Measurements from ENCODE around the gene SAMHD1. TPM values are rescaled to one million over a fixed set of nuclear protein-coding genes. Genes with fewer than 3 reads are reported as not detected.

Gene SAMHD1
- total RNA-seq, 1 experiment from 2014 or later: 63.0 TPM

GRCh38 chr20:36862857-36863668 lies 88.4 kb downstream of the SAMHD1 start:
- Histone ChIP-seq H3K4me1 (peaks cover 16% of the 10 kb centered on the region), H3K36me3 (ENCODE audit: control insufficient read depth, insufficient read depth, low read length) (peaks cover 2% of the 10 kb centered on the region; the same call in 1 of the 2 replicates), H3K4me3 (ENCODE audit: low read depth, low read length) (peak overlapping the region; percentile 51), H3K27me3 (replicated peaks; ENCODE audit: control insufficient read depth, insufficient read depth, low read length) (no peaks in the 10 kb centered on the region), H3K9me3 (no peaks in the 10 kb centered on the region)
- H3K36me3 Mint-ChIP-seq (ENCODE audit: insufficient read depth, unreplicated experiment): peaks cover 7% of the 10 kb centered on the region
- POLR2A ChIA-PET: interaction anchor here (0.6 to 1.0 kb wide), 8 partner anchors 10 to 257 kb away, joined by 3 to 7 read pairs (median 4); partner anchors contain the start of gene RAB5IF
- CTCF ChIA-PET: interaction anchor here (0.5 to 2.0 kb wide), 31 partner anchors 8 to 1313 kb away, joined by 3 to 22 read pairs (median 5); partner anchors contain the start of genes AAR2, DSN1 and RAB5IF
- peak overlapping the region; percentile 64 for H3K4me3 Mint-ChIP-seq (ENCODE audit: unreplicated experiment)
- TF ChIP-seq, protein P1, sequence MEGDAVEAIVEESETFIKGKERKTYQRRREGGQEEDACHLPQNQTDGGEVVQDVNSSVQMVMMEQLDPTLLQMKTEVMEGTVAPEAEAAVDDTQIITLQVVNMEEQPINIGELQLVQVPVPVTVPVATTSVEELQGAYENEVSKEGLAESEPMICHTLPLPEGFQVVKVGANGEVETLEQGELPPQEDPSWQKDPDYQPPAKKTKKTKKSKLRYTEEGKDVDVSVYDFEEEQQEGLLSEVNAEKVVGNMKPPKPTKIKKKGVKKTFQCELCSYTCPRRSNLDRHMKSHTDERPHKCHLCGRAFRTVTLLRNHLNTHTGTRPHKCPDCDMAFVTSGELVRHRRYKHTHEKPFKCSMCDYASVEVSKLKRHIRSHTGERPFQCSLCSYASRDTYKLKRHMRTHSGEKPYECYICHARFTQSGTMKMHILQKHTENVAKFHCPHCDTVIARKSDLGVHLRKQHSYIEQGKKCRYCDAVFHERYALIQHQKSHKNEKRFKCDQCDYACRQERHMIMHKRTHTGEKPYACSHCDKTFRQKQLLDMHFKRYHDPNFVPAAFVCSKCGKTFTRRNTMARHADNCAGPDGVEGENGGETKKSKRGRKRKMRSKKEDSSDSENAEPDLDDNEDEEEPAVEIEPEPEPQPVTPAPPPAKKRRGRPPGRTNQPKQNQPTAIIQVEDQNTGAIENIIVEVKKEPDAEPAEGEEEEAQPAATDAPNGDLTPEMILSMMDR (IDR thresholded peaks at IDR 0.05; ENCODE audit: insufficient read depth in 1 of 2, low read depth in 1 of 2, low read length in 1 of 2, severe bottlenecking in 1 of 2, unreplicated experiment in 1 of 2): no peak
- H3K27ac Mint-ChIP-seq (ENCODE audit: unreplicated experiment): no peak overlapping the region
- intact Hi-C loops (cut with micrococcal nuclease; ENCODE audit: unreplicated experiment): loop anchor here (1.0 kb wide), 1 partner anchor 71 kb away; no protein-coding TSS in a partner anchor
- H3K4me1 Mint-ChIP-seq (ENCODE audit: low read depth, unreplicated experiment): peaks cover 13% of the 10 kb centered on the region
- H3K27me3 Mint-ChIP-seq (ENCODE audit: insufficient read depth, unreplicated experiment): no peaks in the 10 kb centered on the region
- H3K9me3 Mint-ChIP-seq (ENCODE audit: unreplicated experiment): no peaks in the 10 kb centered on the region
- no peak for DNase-seq
- BruUV-seq (replicated peaks): no TSS peak

GRCh38 chr20:36861875-36862801 lies 89.4 kb downstream of the SAMHD1 start:
- CTCF ChIA-PET: interaction anchor here (0.6 to 1.5 kb wide), 5 partner anchors 15 to 88 kb away, joined by 3 to 4 read pairs (median 3); partner anchors contain the start of gene DSN1
- H3K27me3 Mint-ChIP-seq (ENCODE audit: insufficient read depth, unreplicated experiment): no peaks in the 10 kb centered on the region
- intact Hi-C loops (cut with micrococcal nuclease; ENCODE audit: unreplicated experiment): no loop called here
- peaks cover 16% of the 10 kb centered on the region for H3K4me1 ChIP-seq
- H3K9me3 Mint-ChIP-seq (ENCODE audit: unreplicated experiment): no peaks in the 10 kb centered on the region
- POLR2A ChIA-PET: no interaction called here
- no TSS peak for BruUV-seq (replicated peaks)
- H3K27ac Mint-ChIP-seq (ENCODE audit: unreplicated experiment): no peak overlapping the region
- TF ChIP-seq, protein P1 (IDR thresholded peaks at IDR 0.05; ENCODE audit: insufficient read depth in 1 of 2, low read depth in 1 of 2, low read length in 1 of 2, severe bottlenecking in 1 of 2, unreplicated experiment in 1 of 2): no peak
- DNase-seq: peak in 1 of 2 experiments; percentile 47
- H3K4me3 Mint-ChIP-seq (ENCODE audit: unreplicated experiment): peak overlapping the region; percentile 50
- peaks cover 2% of the 10 kb centered on the region; the same call in 1 of the 2 replicates for H3K36me3 ChIP-seq (ENCODE audit: control insufficient read depth, insufficient read depth, low read length)
- peaks cover 7% of the 10 kb centered on the region for H3K36me3 Mint-ChIP-seq (ENCODE audit: insufficient read depth, unreplicated experiment)
- H3K4me3 ChIP-seq (ENCODE audit: low read depth, low read length): peak overlapping the region; percentile 51
- H3K9me3 ChIP-seq: no peaks in the 10 kb centered on the region
- no peaks in the 10 kb centered on the region for H3K27me3 ChIP-seq (replicated peaks; ENCODE audit: control insufficient read depth, insufficient read depth, low read length)
- peaks cover 13% of the 10 kb centered on the region for H3K4me1 Mint-ChIP-seq (ENCODE audit: low read depth, unreplicated experiment)

GRCh38 chr20:36861625-36861874 lies 90.0 kb downstream of the SAMHD1 start:
- TF ChIP-seq, protein P1 (IDR thresholded peaks at IDR 0.05; ENCODE audit: insufficient read depth in 1 of 2, low read depth in 1 of 2, low read length in 1 of 2, severe bottlenecking in 1 of 2, unreplicated experiment in 1 of 2): no peak
- H3K9me3 ChIP-seq: no peaks in the 10 kb centered on the region
- H3K27me3 ChIP-seq (replicated peaks; ENCODE audit: control insufficient read depth, insufficient read depth, low read length): no peaks in the 10 kb centered on the region
- POLR2A ChIA-PET: no interaction called here
- no peak overlapping the region for H3K4me3 ChIP-seq (ENCODE audit: low read depth, low read length)
- BruUV-seq (replicated peaks): no TSS peak
- Mint-ChIP-seq H3K36me3 (ENCODE audit: insufficient read depth, unreplicated experiment) (peaks cover 7% of the 10 kb centered on the region), H3K27me3 (ENCODE audit: insufficient read depth, unreplicated experiment) (no peaks in the 10 kb centered on the region), H3K4me1 (ENCODE audit: low read depth, unreplicated experiment) (peaks cover 13% of the 10 kb centered on the region), H3K9me3 (ENCODE audit: unreplicated experiment) (no peaks in the 10 kb centered on the region), H3K27ac (ENCODE audit: unreplicated experiment) (no peak overlapping the region), H3K4me3 (ENCODE audit: unreplicated experiment) (peak overlapping the region; percentile 50)
- intact Hi-C loops (cut with micrococcal nuclease; ENCODE audit: unreplicated experiment): no loop called here
- peaks cover 16% of the 10 kb centered on the region for H3K4me1 ChIP-seq
- DNase-seq: no peak
- peaks cover 2% of the 10 kb centered on the region; the same call in 1 of the 2 replicates for H3K36me3 ChIP-seq (ENCODE audit: control insufficient read depth, insufficient read depth, low read length)
- CTCF ChIA-PET: interaction anchor here (0.6 to 1.5 kb wide), 5 partner anchors 14 to 88 kb away, joined by 3 to 4 read pairs (median 3); partner anchors contain the start of gene DSN1

Data from Caco-2 (cell line).